Common myeloid progenitor, CD34-positive (primary cell): ENCODE measurements around the gene ARHGAP4.

Experiments
- CTCF ChIA-PET: fragments of 350-600 bp; sonication (Branson Sonifier 250); formaldehyde crosslinking; loops from one replicate; lab custom pipeline; 2021; ENCODE audit warnings: antibody characterized with exemption; lab: Charles Lee
- POLR2A ChIA-PET: fragments of 350-600 bp; sonication (Branson Sonifier 250); formaldehyde crosslinking; loops from one replicate; lab custom pipeline; 2021; ENCODE audit warnings: antibody characterized with exemption; lab: Charles Lee
- DNase-seq, 3 donors: peaks; one replicate each; pipeline versions ENCODE4 v3.0.0 to v3.0.0-alpha.2; 2013
- H3K27ac ChIP-seq, 2 experiments: 1 replicate in 1 of 2; 2 replicates in 1 of 2; pipeline ENCODE4 v1.7.0; 2013; ENCODE audit warnings: inconsistent platforms in 2 of 2, low read length in 2 of 2, mild to moderate bottlenecking in 2 of 2, low read depth in 1 of 2, moderate library complexity in 1 of 2; ENCODE audit not compliant: severe bottlenecking in 2 of 2, insufficient read depth in 1 of 2, poor library complexity in 1 of 2
- H3K27me3 ChIP-seq, 5 experiments: replicated peaks in 2 of 5; 1 replicate in 3 of 5; 2 replicates in 2 of 5; pipeline versions ENCODE4 v1.6.1 to v1.7.0; 2013; ENCODE audit warnings: low read length in 4 of 5, mild to moderate bottlenecking in 2 of 5, moderate library complexity in 2 of 5, inconsistent platforms in 1 of 5; ENCODE audit not compliant: insufficient read depth in 5 of 5, control insufficient read depth in 4 of 5
- H3K36me3 ChIP-seq, 4 experiments: 1 replicate in 2 of 4; 2 replicates in 2 of 4; pipeline versions ENCODE4 v1.6.1 to v1.7.0; 2013; ENCODE audit warnings: low read length in 3 of 4, control low read depth in 1 of 4, mild to moderate bottlenecking in 1 of 4; ENCODE audit not compliant: control insufficient read depth in 4 of 4, insufficient read depth in 4 of 4
- H3K4me1 ChIP-seq, 4 experiments: 1 replicate in 3 of 4; 2 replicates in 1 of 4; pipeline versions ENCODE4 v1.6.1 to v1.7.1; 2013; ENCODE audit warnings: low read length in 3 of 4, mild to moderate bottlenecking in 3 of 4, control low read depth in 1 of 4, inconsistent platforms in 1 of 4, moderate library complexity in 1 of 4; ENCODE audit not compliant: control insufficient read depth in 4 of 4, insufficient read depth in 4 of 4; ENCODE audit errors: control extremely low read depth in 1 of 4
- H3K4me3 ChIP-seq, 7 experiments: 1 replicate in 4 of 7; 2 replicates in 3 of 7; pipeline versions ENCODE4 v1.5.1 to v1.7.0; 2013; ENCODE audit warnings: mild to moderate bottlenecking in 7 of 7, low read length in 6 of 7, moderate library complexity in 6 of 7, inconsistent platforms in 2 of 7, low read depth in 2 of 7, control low read depth in 1 of 7; ENCODE audit not compliant: insufficient read depth in 4 of 7, control insufficient read depth in 1 of 7; ENCODE audit errors: extremely low read depth in 1 of 7
- H3K9me3 ChIP-seq, 5 experiments: 1 replicate in 4 of 5; 2 replicates in 1 of 5; pipeline versions ENCODE4 v1.6.1 to v1.7.1; 2013; ENCODE audit warnings: low read length in 4 of 5, mild to moderate bottlenecking in 2 of 5, inconsistent platforms in 1 of 5, low read depth in 1 of 5, moderate library complexity in 1 of 5; ENCODE audit not compliant: control insufficient read depth in 4 of 5, insufficient read depth in 2 of 5; ENCODE audit errors: control extremely low read depth in 1 of 5
- WGBS: methylation state at CpG from one replicate; pipeline ENCODE4 v1.1.5; 2013; ENCODE audit not compliant: insufficient coverage; 5-methylcytosine and 5-hydroxymethylcytosine counted together

ARHGAP4 gene

DNA sequence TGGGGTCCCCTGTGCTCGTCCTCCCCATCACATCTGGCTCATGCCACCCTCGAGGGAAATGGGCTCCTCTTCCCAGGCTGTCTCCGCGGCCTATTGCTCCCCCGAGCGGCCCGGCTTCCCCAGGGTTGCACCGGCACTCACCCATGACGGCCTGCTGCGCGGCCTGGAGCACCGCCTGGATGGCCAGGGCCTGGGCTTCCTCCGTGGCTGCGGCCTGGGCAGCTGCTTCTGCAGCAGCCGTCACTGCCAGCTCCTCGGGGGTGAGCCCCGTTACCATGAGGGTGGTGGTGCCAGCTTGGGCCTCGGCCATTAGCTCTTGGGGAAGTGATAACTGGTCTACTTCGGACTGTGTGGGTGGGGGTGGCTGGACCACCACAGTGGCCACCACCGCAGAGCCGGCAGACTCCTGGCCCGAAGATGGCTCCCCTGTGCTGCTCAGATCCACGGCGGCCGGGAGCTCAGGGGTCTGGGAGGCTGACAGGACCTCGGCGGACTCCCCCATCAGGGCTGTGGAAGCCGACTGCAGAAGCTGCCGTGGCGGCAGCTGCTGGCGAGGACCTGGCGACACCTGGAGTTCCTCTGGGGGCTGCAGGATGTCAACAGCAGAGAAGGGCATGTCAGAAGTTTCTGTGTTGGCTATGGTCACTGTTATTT lies 26.4 kb upstream of the ARHGAP4 start:
- ChIA-PET POLR2A (no interaction called here), CTCF (interaction anchor here (0.5 to 18.9 kb wide), 10 partner anchors 9 to 189 kb away, joined by 3 to 482 read pairs (median 4); partner anchors contain the start of genes ARHGAP4 and NAA10)
- peaks cover 3 to 95% (median 47%) of the 10 kb centered on the region in 4 experiments for H3K36me3 ChIP-seq
- H3K27ac ChIP-seq = no peak overlapping the region
- H3K4me1 ChIP-seq = peaks cover 0 to 28% (median 27%) of the 10 kb centered on the region in 4 experiments
- no peak for DNase-seq
- 95% methylated on average over 31 of the region's 32 CpGs for WGBS
- H3K27me3 ChIP-seq = peaks cover 0 to 7% (median 0%) of the 10 kb centered on the region in 5 experiments
- no peaks in the 10 kb centered on the region for H3K9me3 ChIP-seq
- no peak overlapping the region for H3K4me3 ChIP-seq

DNA sequence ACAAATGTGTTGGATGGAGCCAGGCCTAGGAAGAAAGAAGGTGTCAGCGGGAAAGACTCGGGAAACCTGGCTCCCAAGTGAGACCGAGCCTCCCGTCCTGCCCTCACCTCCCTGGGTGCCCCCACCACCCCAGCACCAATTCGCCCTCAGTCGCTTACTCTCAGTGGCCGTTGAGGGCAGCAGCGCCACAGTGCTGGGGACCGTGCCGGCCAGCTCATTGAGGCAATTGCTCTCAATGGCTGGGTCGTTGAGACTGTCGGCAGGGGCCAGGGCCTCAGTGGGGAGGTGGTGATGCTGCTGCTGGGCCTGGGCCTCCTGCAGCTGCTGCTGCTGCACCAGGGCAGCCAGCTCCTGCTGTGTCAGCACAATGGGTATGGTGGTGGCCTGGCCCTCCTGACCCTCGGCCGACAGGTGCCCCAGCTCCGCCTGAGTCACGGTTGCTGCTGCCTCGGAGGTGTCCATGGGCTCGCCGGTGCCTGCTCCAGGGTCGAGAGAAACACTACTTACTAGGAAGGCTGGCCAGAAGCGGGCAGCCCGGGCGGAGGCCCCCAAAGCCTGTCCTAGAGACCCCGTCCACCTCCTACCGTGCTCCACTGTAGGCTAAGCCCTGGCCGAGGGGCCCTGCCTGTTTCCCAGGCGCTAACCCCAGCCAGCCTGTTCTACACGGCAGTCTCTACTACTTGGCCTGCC lies 25.8 kb upstream of the ARHGAP4 start:
- Histone ChIP-seq H3K27me3 (peaks cover 0 to 7% (median 0%) of the 10 kb centered on the region in 5 experiments), H3K36me3 (peaks cover 3 to 89% (median 44%) of the 10 kb centered on the region in 4 experiments), H3K4me3 (no peak overlapping the region), H3K9me3 (no peaks in the 10 kb centered on the region), H3K4me1 (peaks cover 0 to 32% (median 32%) of the 10 kb centered on the region in 4 experiments), H3K27ac (no peak overlapping the region)
- 97% methylated on average over 27 of the region's 28 CpGs for WGBS
- DNase-seq = no peak
- CTCF ChIA-PET = interaction anchor here (0.5 to 18.9 kb wide), 7 partner anchors 10 to 188 kb away, joined by 3 to 482 read pairs (median 6); partner anchors contain the start of genes ARHGAP4 and NAA10
- POLR2A ChIA-PET = no interaction called here

DNA sequence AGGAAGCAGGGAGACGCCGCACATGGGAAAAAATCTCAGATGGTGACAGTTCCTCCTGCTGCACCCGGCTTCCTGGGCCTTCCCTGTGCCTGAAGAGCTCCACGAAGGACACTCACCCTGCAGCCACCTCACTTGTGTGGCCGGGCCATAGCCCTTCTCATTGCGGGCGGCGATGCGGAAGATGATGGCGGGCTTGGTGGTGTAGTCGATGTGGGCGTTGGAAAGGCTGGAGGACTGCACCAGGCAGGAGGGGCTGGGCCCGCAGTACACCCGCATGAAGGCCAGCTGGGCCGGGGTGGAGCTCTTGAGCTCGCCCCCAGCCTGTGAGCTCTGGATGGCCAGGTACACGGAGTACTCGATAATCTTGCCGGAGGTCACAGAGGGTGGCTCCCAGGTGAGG lies 24.1 kb upstream of the ARHGAP4 start:
- WGBS = 92% methylated on average over 19 of the region's 19 CpGs
- DNase-seq = no peak
- ChIA-PET POLR2A (no interaction called here), CTCF (interaction anchor here (1.0 to 18.9 kb wide), 10 partner anchors 12 to 194 kb away, joined by 3 to 482 read pairs (median 6); partner anchors contain the start of genes ARHGAP4, AVPR2, NAA10 and PLXNB3)
- peaks cover 0 to 41% (median 37%) of the 10 kb centered on the region in 4 experiments for H3K4me1 ChIP-seq
- no peaks in the 10 kb centered on the region for H3K9me3 ChIP-seq
- peaks cover 0 to 11% (median 0%) of the 10 kb centered on the region in 5 experiments for H3K27me3 ChIP-seq
- no peak overlapping the region for H3K27ac ChIP-seq
- H3K4me3 ChIP-seq = no peak overlapping the region
- H3K36me3 ChIP-seq = peaks cover 0 to 72% (median 32%) of the 10 kb centered on the region in 4 experiments

DNA sequence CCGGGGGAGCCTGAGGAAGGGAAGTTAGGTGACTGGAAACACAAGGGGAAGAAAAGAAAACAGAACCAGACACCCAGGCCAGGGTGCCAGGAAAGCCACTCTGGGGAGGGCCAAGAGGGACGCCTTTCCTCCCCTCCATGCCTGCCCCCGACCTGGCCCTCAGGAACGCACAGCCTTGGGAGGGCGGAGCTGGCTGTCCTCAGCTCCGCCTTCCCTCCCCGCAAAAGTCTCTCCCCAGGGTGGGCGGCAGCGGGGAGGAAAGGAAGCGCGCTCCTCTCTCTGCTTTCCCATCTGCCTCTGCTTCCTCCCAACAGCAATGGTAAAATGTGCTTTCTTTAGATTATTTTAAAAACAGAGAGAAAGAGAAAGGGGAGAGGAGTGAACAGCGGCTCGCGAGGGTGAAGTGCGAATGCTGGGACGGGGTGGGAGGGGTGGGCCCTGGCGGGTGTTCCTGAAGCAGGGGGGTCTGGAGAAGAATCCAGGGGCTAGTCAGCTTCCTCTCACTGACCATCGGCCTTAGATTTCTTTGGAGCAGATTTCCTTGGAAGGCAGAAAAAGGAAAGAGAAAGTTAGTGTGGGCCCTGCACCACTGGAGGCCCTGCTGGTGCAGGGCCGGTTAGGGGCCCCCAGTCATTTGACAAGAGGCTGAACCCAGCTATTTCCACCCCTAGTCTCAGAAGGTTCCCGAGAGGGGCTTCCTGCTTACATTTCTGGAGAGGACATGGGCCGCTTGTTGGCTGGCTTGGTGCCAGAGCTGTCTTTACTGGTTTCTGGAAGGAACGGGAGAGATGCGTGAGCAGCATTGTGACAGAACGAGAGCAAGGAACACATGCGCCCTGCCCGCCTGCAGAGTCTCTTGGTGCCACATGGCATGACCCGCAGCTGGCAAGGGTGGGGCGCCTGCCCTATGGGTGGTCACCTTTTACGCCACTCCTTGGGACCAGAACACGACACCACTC lies 23.1 kb upstream of the ARHGAP4 start:
- ChIA-PET POLR2A (interaction anchor here (1.0 to 1.1 kb wide), 2 partner anchors 22 to 24 kb away, joined by 3 to 4 read pairs; no protein-coding TSS in a partner anchor), CTCF (interaction anchor here (1.0 to 18.9 kb wide), 11 partner anchors 9 to 193 kb away, joined by 3 to 482 read pairs (median 6); partner anchors contain the start of genes ARHGAP4, AVPR2, NAA10 and PLXNB3)
- H3K4me1 ChIP-seq = peaks cover 0 to 50% (median 45%) of the 10 kb centered on the region in 4 experiments
- H3K9me3 ChIP-seq = no peaks in the 10 kb centered on the region
- peaks cover 0 to 11% (median 0%) of the 10 kb centered on the region in 5 experiments for H3K27me3 ChIP-seq
- peaks cover 0 to 62% (median 28%) of the 10 kb centered on the region in 4 experiments for H3K36me3 ChIP-seq
- H3K4me3 ChIP-seq = no peak overlapping the region
- peak in 1 of 3 donors; percentile 45 for DNase-seq
- H3K27ac ChIP-seq = no peak overlapping the region
- 55% methylated on average over 24 of the region's 30 CpGs for WGBS

DNA sequence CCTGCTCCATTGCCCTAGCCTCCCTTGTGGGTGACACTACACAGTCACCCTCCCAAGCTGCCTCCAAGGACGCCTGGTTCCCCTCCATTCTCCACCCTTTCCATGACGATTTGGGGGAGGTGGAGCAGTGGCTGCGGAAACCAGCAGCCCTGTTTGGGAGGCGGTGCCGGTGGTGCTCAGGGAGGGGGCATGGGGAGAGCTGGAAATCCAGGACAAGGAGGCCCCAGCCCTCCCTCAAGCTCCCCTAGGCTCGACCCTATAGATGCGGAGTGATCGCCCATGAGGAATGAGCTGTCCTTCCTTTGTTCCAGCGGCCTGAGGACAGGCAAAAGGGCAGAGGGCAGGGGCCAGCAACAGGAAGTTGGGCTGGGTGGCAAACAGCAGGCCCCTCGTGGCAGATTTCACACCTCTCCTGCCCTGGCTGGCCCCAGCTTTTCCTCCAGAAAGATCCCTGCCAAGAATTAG lies 22.0 kb upstream of the ARHGAP4 start:
- Histone ChIP-seq H3K9me3 (no peaks in the 10 kb centered on the region), H3K27ac (no peak overlapping the region), H3K4me1 (peaks cover 0 to 59% (median 55%) of the 10 kb centered on the region in 4 experiments), H3K27me3 (peaks cover 0 to 19% (median 0%) of the 10 kb centered on the region in 5 experiments), H3K36me3 (peaks cover 0 to 52% (median 24%) of the 10 kb centered on the region in 4 experiments), H3K4me3 (no peak overlapping the region)
- CTCF ChIA-PET = interaction anchor here (0.8 to 18.9 kb wide), 9 partner anchors 8 to 188 kb away, joined by 3 to 482 read pairs (median 5); partner anchors contain the start of genes ARHGAP4, NAA10 and PLXNB3
- POLR2A ChIA-PET = interaction anchor here (1.8 to 2.1 kb wide), 2 partner anchors 19 to 23 kb away, joined by 7 to 20 read pairs; partner anchors contain the start of gene ARHGAP4
- WGBS = 89% methylated on average over 7 of the region's 10 CpGs
- DNase-seq = no peak
